ENCODE results near the gene CRYBG1.

Gene CRYBG1

GRCh38 chr6:106572436-106572835, 211.9 kb downstream of the CRYBG1 start:
- H3K4me1 ChIP-seq, result no peaks in the 10 kb centered on the region
- DNase-seq, result no peak
- TF ChIP-seq, protein P1, sequence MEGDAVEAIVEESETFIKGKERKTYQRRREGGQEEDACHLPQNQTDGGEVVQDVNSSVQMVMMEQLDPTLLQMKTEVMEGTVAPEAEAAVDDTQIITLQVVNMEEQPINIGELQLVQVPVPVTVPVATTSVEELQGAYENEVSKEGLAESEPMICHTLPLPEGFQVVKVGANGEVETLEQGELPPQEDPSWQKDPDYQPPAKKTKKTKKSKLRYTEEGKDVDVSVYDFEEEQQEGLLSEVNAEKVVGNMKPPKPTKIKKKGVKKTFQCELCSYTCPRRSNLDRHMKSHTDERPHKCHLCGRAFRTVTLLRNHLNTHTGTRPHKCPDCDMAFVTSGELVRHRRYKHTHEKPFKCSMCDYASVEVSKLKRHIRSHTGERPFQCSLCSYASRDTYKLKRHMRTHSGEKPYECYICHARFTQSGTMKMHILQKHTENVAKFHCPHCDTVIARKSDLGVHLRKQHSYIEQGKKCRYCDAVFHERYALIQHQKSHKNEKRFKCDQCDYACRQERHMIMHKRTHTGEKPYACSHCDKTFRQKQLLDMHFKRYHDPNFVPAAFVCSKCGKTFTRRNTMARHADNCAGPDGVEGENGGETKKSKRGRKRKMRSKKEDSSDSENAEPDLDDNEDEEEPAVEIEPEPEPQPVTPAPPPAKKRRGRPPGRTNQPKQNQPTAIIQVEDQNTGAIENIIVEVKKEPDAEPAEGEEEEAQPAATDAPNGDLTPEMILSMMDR (IDR thresholded peaks at IDR 0.05; ENCODE audit: low read depth, low read length), result no peak
- H3K9me3 ChIP-seq, result no peaks in the 10 kb centered on the region
- H3K27me3 ChIP-seq, result no peaks in the 10 kb centered on the region
- peaks cover 5% of the 10 kb centered on the region for H3K36me3 ChIP-seq
- no peak overlapping the region for H3K4me3 ChIP-seq (ENCODE audit: low read depth, low read length)

DNA sequence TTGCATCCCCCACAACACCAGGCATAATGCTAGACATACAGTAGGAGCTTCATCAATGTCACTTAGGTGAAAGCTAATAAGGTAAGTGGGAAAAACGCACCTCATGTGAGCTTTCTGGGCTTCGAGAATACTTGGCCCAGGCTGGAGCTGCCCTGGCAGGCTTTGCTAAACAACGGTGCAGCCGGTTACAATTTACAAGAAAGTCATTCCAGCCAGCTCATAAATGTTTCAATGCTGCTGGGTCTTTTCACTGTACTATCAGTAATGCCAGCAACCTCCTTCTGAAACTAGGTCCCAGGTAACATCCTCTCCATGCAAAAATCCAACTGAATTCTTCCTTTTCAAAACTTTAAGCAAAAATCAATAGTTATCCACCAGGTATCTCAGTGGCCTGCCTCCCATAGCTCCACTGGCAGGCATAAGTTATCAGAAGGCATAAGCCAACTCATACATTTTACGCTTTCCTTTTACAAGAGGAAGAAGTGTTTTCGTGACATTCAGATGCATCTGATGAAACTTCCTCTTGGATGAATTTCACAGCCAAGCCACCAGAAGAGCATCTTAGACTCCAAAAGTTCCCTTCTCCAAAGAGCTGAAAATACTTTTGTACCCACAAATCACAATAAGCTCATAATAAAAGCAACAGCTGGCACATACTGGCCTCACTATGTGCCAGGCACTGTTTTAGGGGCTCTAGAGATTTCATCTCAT, 212.5 kb downstream of the CRYBG1 start:
- TF ChIP-seq, protein P1 (IDR thresholded peaks at IDR 0.05; ENCODE audit: low read depth, low read length), result no peak
- H3K36me3 ChIP-seq, result peaks cover 5% of the 10 kb centered on the region
- DNase-seq, result no peak
- H3K9me3 ChIP-seq, result no peaks in the 10 kb centered on the region
- H3K4me1 ChIP-seq, result no peaks in the 10 kb centered on the region
- H3K4me3 ChIP-seq (ENCODE audit: low read depth, low read length), result no peak overlapping the region
- H3K27me3 ChIP-seq, result no peaks in the 10 kb centered on the region

DNA sequence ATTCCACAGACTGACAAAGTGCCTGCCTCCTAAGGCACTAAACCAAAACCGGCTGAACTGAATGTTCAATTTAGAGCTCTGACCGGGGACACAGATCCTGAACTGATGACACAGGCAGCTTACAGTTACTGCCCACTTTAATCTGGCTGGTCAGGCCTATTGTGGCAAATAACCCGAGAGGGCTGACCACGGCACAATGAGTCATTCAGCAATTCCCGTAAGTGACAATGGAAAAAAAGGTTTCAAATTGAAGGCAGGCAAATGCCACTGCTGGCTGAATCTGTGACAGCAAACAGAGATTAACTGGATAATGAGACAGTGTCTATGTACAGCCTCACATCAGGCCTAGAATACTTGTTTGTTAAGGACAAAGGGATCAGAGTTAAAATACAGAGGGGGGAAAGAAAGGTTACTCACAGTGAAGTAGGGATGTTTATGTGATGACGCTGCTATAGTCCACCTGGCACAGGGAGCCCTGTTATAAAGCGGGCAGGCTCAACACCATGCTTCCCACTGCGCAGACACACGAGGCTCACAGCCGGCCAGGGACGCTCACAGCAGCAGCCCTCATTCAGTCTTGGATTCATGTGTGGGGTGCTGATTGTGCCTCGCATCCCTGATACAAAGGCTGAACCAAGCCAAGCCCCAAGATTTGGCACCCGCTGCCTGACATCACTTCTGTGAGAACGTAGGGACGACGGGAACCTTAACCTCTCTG, 214.4 kb downstream of the CRYBG1 start:
- Histone ChIP-seq H3K36me3 (peaks cover 5% of the 10 kb centered on the region), H3K27me3 (no peaks in the 10 kb centered on the region), H3K9me3 (no peaks in the 10 kb centered on the region), H3K4me3 (ENCODE audit: low read depth, low read length) (no peak overlapping the region), H3K4me1 (no peaks in the 10 kb centered on the region)
- TF ChIP-seq, protein P1 (IDR thresholded peaks at IDR 0.05; ENCODE audit: low read depth, low read length), result no peak
- no peak for DNase-seq

- no peaks in the 10 kb centered on the region for H3K27me3 ChIP-seq
- no peaks in the 10 kb centered on the region; the same call in 1 of the 2 replicates for H3K36me3 ChIP-seq
- no peak for DNase-seq
- TF ChIP-seq, protein P1 (IDR thresholded peaks at IDR 0.05; ENCODE audit: low read depth, low read length), result no peak
- no peak overlapping the region for H3K4me3 ChIP-seq (ENCODE audit: low read depth, low read length)
- no peaks in the 10 kb centered on the region for H3K4me1 ChIP-seq
- H3K9me3 ChIP-seq, result no peaks in the 10 kb centered on the region
These were observed 218.8 kb downstream of the CRYBG1 start for GRCh38 chr6:106579281-106579680.

DNA sequence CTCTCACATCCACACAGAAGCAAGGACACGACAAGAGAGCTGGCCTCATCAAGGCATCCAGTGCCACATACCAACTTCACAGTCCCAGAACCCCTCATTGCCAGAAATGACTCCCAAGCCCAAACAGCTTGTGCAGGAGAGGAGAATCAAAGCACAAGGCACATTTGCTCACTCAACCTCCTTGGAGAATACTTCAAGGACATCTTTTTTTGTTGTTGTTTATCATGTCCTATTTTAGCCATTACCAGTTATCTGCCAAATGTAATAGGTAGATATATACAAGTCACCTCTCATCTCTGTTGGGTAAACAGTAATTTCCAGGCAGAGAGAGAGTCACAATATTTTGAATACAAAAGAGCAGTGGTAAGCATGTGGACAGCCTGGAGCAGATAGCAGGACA, 221.0 kb downstream of the CRYBG1 start:
- TF ChIP-seq, protein P1 (IDR thresholded peaks at IDR 0.05; ENCODE audit: low read depth, low read length), result no peak
- Histone ChIP-seq H3K4me1 (no peaks in the 10 kb centered on the region), H3K4me3 (ENCODE audit: low read depth, low read length) (no peak overlapping the region), H3K27me3 (no peaks in the 10 kb centered on the region), H3K9me3 (no peaks in the 10 kb centered on the region), H3K36me3 (peaks cover under 1% of the 10 kb centered on the region; the same call in 1 of the 2 replicates)
- DNase-seq, result no peak
